ENCODE data around the gene EFCAB13. TPM values are rescaled to one million over a fixed set of nuclear protein-coding genes. Genes with fewer than 3 reads are reported as not detected.

EFCAB13 gene
- total RNA-seq, 1 experiment from 2014 or later: 7.1 TPM

DNA sequence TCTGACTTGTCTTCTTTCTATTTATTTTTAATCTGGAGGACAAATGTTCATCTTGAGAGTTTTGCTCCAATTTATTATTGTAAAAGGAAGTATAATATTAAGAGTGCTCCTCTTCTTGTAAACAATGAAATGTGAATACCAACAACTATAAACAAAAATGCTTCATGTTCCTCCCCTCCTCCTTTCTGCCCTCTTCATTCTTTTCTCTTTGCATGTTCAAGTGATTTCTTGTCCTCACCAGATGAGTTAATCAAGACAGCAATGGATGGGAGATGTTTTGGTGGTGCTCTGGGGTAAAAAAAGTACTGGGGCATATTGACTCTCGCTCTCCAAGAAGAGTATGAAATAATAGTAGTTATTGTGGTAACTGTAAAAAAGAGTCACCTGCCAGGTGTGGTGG, 45.8 kb upstream of the EFCAB13 start:
- CTCF ChIA-PET: no interaction called here
- no peaks in the 10 kb centered on the region for H3K36me3 ChIP-seq (ENCODE audit: control insufficient read depth, insufficient read depth, low read length)
- intact Hi-C loops (cut with micrococcal nuclease; ENCODE audit: unreplicated experiment): no loop called here
- H3K27me3 ChIP-seq (ENCODE audit: control insufficient read depth, insufficient read depth, low read length): no peaks in the 10 kb centered on the region
- ATAC-seq: no peak
- in situ Hi-C loops (cut with HindIII; ENCODE audit: low pct_unique_long_range_greater_than_20kb, low sequenced_read_pairs): no loop called here
- POLR2A ChIA-PET: no interaction called here
- BruUV-seq (replicated peaks): no TSS peak
- no peak for DNase-seq (ENCODE audit: low read depth, low spot score)
- H3K9me3 ChIP-seq (ENCODE audit: control insufficient read depth, insufficient read depth, low read depth, low read length): no peaks in the 10 kb centered on the region
- no peak overlapping the region for H3K27ac ChIP-seq (ENCODE audit: low read length)
- H3K4me1 ChIP-seq (ENCODE audit: control insufficient read depth, insufficient read depth, low read length): peaks cover 18% of the 10 kb centered on the region
- TF ChIP-seq POLR2AphosphoS5 (IDR thresholded peaks at IDR 0.05; ENCODE audit: low read depth, low read length) (no peak), SIN3A (IDR thresholded peaks at IDR 0.05; ENCODE audit: borderline replicate concordance, insufficient read depth, low read depth, low read length) (no peak), CTCF (IDR thresholded peaks at IDR 0.05) (no peak), TCF7L2 (IDR thresholded peaks at IDR 0.05; ENCODE audit: low read depth, low read length) (no peak)
- TF ChIP-seq, protein P1, sequence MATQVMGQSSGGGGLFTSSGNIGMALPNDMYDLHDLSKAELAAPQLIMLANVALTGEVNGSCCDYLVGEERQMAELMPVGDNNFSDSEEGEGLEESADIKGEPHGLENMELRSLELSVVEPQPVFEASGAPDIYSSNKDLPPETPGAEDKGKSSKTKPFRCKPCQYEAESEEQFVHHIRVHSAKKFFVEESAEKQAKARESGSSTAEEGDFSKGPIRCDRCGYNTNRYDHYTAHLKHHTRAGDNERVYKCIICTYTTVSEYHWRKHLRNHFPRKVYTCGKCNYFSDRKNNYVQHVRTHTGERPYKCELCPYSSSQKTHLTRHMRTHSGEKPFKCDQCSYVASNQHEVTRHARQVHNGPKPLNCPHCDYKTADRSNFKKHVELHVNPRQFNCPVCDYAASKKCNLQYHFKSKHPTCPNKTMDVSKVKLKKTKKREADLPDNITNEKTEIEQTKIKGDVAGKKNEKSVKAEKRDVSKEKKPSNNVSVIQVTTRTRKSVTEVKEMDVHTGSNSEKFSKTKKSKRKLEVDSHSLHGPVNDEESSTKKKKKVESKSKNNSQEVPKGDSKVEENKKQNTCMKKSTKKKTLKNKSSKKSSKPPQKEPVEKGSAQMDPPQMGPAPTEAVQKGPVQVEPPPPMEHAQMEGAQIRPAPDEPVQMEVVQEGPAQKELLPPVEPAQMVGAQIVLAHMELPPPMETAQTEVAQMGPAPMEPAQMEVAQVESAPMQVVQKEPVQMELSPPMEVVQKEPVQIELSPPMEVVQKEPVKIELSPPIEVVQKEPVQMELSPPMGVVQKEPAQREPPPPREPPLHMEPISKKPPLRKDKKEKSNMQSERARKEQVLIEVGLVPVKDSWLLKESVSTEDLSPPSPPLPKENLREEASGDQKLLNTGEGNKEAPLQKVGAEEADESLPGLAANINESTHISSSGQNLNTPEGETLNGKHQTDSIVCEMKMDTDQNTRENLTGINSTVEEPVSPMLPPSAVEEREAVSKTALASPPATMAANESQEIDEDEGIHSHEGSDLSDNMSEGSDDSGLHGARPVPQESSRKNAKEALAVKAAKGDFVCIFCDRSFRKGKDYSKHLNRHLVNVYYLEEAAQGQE (IDR thresholded peaks at IDR 0.05; ENCODE audit: insufficient read depth in 1 of 2, low read depth in 2 of 2, low read length in 1 of 2): no peak
- H3K4me3 ChIP-seq (ENCODE audit: low read depth in 2 of 2, low read length in 2 of 2): no peak overlapping the region

GRCh38 chr17:47278561-47278960, 45.2 kb upstream of the EFCAB13 start:
- Histone ChIP-seq H3K36me3 (ENCODE audit: control insufficient read depth, insufficient read depth, low read length) (no peaks in the 10 kb centered on the region), H3K4me1 (ENCODE audit: control insufficient read depth, insufficient read depth, low read length) (peaks cover 18% of the 10 kb centered on the region), H3K27me3 (ENCODE audit: control insufficient read depth, insufficient read depth, low read length) (no peaks in the 10 kb centered on the region), H3K9me3 (ENCODE audit: control insufficient read depth, insufficient read depth, low read depth, low read length) (no peaks in the 10 kb centered on the region), H3K27ac (ENCODE audit: low read length) (no peak overlapping the region), H3K4me3 (ENCODE audit: low read depth in 2 of 2, low read length in 2 of 2) (no peak overlapping the region)
- in situ Hi-C loops (cut with HindIII; ENCODE audit: low pct_unique_long_range_greater_than_20kb, low sequenced_read_pairs) (no loop called here), intact Hi-C loops (cut with micrococcal nuclease; ENCODE audit: unreplicated experiment) (no loop called here)
- ATAC-seq (no peak), DNase-seq (ENCODE audit: low read depth, low spot score) (no peak)
- TF ChIP-seq CTCF (IDR thresholded peaks at IDR 0.05) (no peak), SIN3A (IDR thresholded peaks at IDR 0.05; ENCODE audit: borderline replicate concordance, insufficient read depth, low read depth, low read length) (no peak), POLR2AphosphoS5 (IDR thresholded peaks at IDR 0.05; ENCODE audit: low read depth, low read length) (no peak), TCF7L2 (IDR thresholded peaks at IDR 0.05; ENCODE audit: low read depth, low read length) (no peak)
- TF ChIP-seq, protein P1 (IDR thresholded peaks at IDR 0.05; ENCODE audit: insufficient read depth in 1 of 2, low read depth in 2 of 2, low read length in 1 of 2): no peak
- no TSS peak for BruUV-seq (replicated peaks)
- CTCF ChIA-PET: no interaction called here
- POLR2A ChIA-PET: no interaction called here
